ENCODE measurements around the gene TFAP2C.

Gene TFAP2C

GRCh38 chr20:56630086-56630493, 984 bp downstream of the TFAP2C start:
- Histone ChIP-seq H3K79me2 (ENCODE audit: insufficient read depth, low read length) (no peaks in the 10 kb centered on the region), H3K4me3 (ENCODE audit: low read depth in 1 of 2, low read length in 2 of 2) (no peak overlapping the region), H3K4me1 (ENCODE audit: insufficient read depth, low read length) (no peaks in the 10 kb centered on the region), H3K9me3 (ENCODE audit: insufficient read depth, low read length, severe bottlenecking) (peaks cover 4% of the 10 kb centered on the region), H3K36me3 (ENCODE audit: insufficient read depth, low read length) (no peaks in the 10 kb centered on the region), H3K9ac (ENCODE audit: low read depth, low read length) (no peak overlapping the region), H4K20me1 (ENCODE audit: insufficient read depth, low read length) (no peaks in the 10 kb centered on the region), H2AFZ (ENCODE audit: low read depth, low read length) (no peak overlapping the region), H3K27me3 (ENCODE audit: insufficient read depth, low read length, poor library complexity) (peaks cover 10% of the 10 kb centered on the region), H3K4me2 (ENCODE audit: insufficient read depth, low read length) (no peak overlapping the region), H3K27ac (ENCODE audit: low read length) (no peak overlapping the region)
- DNase-seq = no peak
- no peak for ATAC-seq (ENCODE audit: insufficient read depth, low read depth)
- TF ChIP-seq CTCF (IDR thresholded peaks at IDR 0.05; ENCODE audit: borderline replicate concordance, extremely low read depth, low read length, poor library complexity, severe bottlenecking) (no peak), EZH2 (IDR thresholded peaks at IDR 0.05; ENCODE audit: borderline replicate concordance, low read depth, low read length, severe bottlenecking) (no peak)

DNA sequence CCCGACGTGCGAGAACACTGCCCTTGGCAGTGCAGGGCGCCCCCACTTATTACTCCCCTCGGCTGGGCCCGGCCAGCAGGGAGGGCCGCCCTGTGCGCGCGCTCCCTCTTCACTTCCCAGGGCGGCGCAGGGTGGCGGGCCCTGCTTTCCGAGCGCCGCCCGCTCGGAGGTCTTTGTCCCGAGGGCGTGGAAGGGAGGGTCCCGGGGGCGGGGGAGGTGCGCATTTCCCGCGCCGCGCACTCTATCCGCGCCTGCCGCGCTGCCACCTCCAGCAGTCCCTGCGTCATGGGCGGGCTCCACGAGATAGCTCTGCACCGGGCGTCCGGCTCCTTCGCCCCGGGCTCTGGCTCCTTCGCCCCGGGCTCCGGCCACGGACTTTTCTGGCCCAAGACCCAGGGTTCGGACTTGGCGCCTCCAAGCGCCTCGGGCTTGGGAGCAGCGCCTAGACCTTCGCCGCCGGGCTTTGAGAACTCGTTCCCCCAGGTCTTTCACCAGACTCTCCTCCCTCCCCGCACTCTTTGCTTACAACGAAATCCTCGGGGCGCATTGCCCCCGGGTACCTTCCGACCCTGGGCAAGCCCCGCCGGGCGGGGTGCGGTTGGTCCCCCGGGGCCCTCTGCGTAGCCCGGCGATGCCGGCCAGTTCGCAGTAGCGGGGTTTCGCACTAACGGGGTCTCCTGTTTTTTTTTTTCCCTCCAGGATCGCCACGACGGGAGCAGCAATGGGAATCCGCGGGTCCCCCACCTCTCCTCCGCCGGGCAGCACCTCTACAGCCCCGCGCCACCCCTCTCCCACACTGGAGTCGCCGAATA, 1.6 kb downstream of the TFAP2C start:
- no peaks in the 10 kb centered on the region for H3K36me3 ChIP-seq (ENCODE audit: insufficient read depth, low read length)
- H3K9ac ChIP-seq (ENCODE audit: low read depth, low read length) = no peak overlapping the region
- no peak overlapping the region for H3K27ac ChIP-seq (ENCODE audit: low read length)
- peaks cover 12% of the 10 kb centered on the region for H3K27me3 ChIP-seq (ENCODE audit: insufficient read depth, low read length, poor library complexity)
- ATAC-seq (ENCODE audit: insufficient read depth, low read depth) = no peak
- H4K20me1 ChIP-seq (ENCODE audit: insufficient read depth, low read length) = no peaks in the 10 kb centered on the region
- peaks cover 4% of the 10 kb centered on the region for H3K9me3 ChIP-seq (ENCODE audit: insufficient read depth, low read length, severe bottlenecking)
- H3K4me1 ChIP-seq (ENCODE audit: insufficient read depth, low read length) = no peaks in the 10 kb centered on the region
- H3K4me2 ChIP-seq (ENCODE audit: insufficient read depth, low read length) = no peak overlapping the region
- H2AFZ ChIP-seq (ENCODE audit: low read depth, low read length) = no peak overlapping the region
- TF ChIP-seq CTCF (IDR thresholded peaks at IDR 0.05; ENCODE audit: borderline replicate concordance, extremely low read depth, low read length, poor library complexity, severe bottlenecking) (no peak), EZH2 (IDR thresholded peaks at IDR 0.05; ENCODE audit: borderline replicate concordance, low read depth, low read length, severe bottlenecking) (no peak)
- no peak overlapping the region for H3K4me3 ChIP-seq (ENCODE audit: low read depth in 1 of 2, low read length in 2 of 2)
- H3K79me2 ChIP-seq (ENCODE audit: insufficient read depth, low read length) = no peaks in the 10 kb centered on the region
- no peak for DNase-seq

DNA sequence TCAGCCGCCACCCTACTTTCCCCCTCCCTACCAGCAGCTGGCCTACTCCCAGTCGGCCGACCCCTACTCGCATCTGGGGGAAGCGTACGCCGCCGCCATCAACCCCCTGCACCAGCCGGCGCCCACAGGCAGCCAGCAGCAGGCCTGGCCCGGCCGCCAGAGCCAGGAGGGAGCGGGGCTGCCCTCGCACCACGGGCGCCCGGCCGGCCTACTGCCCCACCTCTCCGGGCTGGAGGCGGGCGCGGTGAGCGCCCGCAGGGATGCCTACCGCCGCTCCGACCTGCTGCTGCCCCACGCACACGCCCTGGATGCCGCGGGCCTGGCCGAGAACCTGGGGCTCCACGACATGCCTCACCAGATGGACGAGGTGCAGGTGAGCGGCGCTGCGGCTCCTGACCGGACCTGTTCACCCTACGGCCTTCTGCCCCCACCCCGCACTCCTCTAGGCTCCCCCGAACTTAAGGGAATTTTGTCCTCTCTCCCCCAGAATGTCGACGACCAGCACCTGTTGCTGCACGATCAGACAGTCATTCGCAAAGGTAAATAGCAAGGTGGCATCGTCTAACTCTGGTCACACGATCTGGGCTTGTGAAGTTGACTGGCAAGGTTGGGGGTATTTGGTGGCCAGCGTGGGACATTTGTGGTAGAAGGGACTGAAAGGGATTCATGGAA, 2.3 kb downstream of the TFAP2C start:
- no peak overlapping the region for H3K4me2 ChIP-seq (ENCODE audit: insufficient read depth, low read length)
- no peak for TF ChIP-seq CTCF (IDR thresholded peaks at IDR 0.05; ENCODE audit: borderline replicate concordance, extremely low read depth, low read length, poor library complexity, severe bottlenecking)
- TF ChIP-seq EZH2 (IDR thresholded peaks at IDR 0.05; ENCODE audit: borderline replicate concordance, low read depth, low read length, severe bottlenecking) = no peak
- no peak for ATAC-seq (ENCODE audit: insufficient read depth, low read depth)
- H3K9me3 ChIP-seq (ENCODE audit: insufficient read depth, low read length, severe bottlenecking) = peaks cover 4% of the 10 kb centered on the region
- H3K36me3 ChIP-seq (ENCODE audit: insufficient read depth, low read length) = no peaks in the 10 kb centered on the region
- no peaks in the 10 kb centered on the region for H3K79me2 ChIP-seq (ENCODE audit: insufficient read depth, low read length)
- DNase-seq = no peak
- no peak overlapping the region for H3K27ac ChIP-seq (ENCODE audit: low read length)
- H3K4me3 ChIP-seq (ENCODE audit: low read depth in 1 of 2, low read length in 2 of 2) = no peak overlapping the region
- no peak overlapping the region for H2AFZ ChIP-seq (ENCODE audit: low read depth, low read length)
- H3K9ac ChIP-seq (ENCODE audit: low read depth, low read length) = no peak overlapping the region
- no peaks in the 10 kb centered on the region for H3K4me1 ChIP-seq (ENCODE audit: insufficient read depth, low read length)
- no peaks in the 10 kb centered on the region for H4K20me1 ChIP-seq (ENCODE audit: insufficient read depth, low read length)
- H3K27me3 ChIP-seq (ENCODE audit: insufficient read depth, low read length, poor library complexity) = peaks cover 13% of the 10 kb centered on the region

All from DND-41 (cell line).